Fibroblast of villous mesenchyme (primary cell): Measurements from ENCODE around the gene SLC12A8. TPM values are rescaled to one million over a fixed set of nuclear protein-coding genes. Genes with fewer than 3 reads are reported as not detected.
A peak's percentile ranks its signal among the peaks of the same experiment; 100 is the strongest.

Experiments used
- DNase-seq: peaks from one replicate; pipeline ENCODE4 v3.0.0-alpha.2; 2010; ENCODE audit warnings: low read depth
- H3K4me3 ChIP-seq: 2 replicates; pipeline ENCODE4 v1.5.1; 2011; ENCODE audit warnings: low read depth, mild to moderate bottlenecking, low read length
- CTCF ChIP-seq: IDR thresholded peaks from 2 replicates; pipeline ENCODE4 v1.5.1; 2012; ENCODE audit warnings: low read depth, mild to moderate bottlenecking, low read length; ENCODE audit not compliant: insufficient read depth
- total RNA-seq: library from RNA; depleted of rRNA; stranded (reverse); fragments of >200 nt; gene quantifications from 2 replicates; pipeline ENCODE4 v1.2.3, GENCODE V29; 2012

Gene SLC12A8
- total RNA-seq, 1 donor = 37.6 TPM

- TF ChIP-seq CTCF = no peak
- no peak for DNase-seq
- H3K4me3 ChIP-seq = no peak overlapping the region
These were observed 70.1 kb downstream of the SLC12A8 start for GRCh38 chr3:125142420-125142778.

- DNase-seq = peak; percentile 51
- peak overlapping the region; percentile 5 for H3K4me3 ChIP-seq
- TF ChIP-seq CTCF = peak; percentile 33
These were observed 70.7 kb downstream of the SLC12A8 start for GRCh38 chr3:125141596-125142419.

- TF ChIP-seq CTCF = no peak
- peak; percentile 46 for DNase-seq
- H3K4me3 ChIP-seq = no peak overlapping the region
These were observed 71.5 kb downstream of the SLC12A8 start for GRCh38 chr3:125140818-125141595.

GRCh38 chr3:125140011-125140817 lies 72.3 kb downstream of the SLC12A8 start:
- no peak for TF ChIP-seq CTCF
- peak; percentile 72 for DNase-seq
- H3K4me3 ChIP-seq = no peak overlapping the region

- no peak overlapping the region for H3K4me3 ChIP-seq
- TF ChIP-seq CTCF = no peak
- DNase-seq = no peak
These were observed 73.2 kb downstream of the SLC12A8 start for GRCh38 chr3:125139386-125139785.

GRCh38 chr3:125137358-125138033 lies 75.1 kb downstream of the SLC12A8 start:
- TF ChIP-seq CTCF = no peak
- peak; percentile 62 for DNase-seq
- H3K4me3 ChIP-seq = no peak overlapping the region
